ENCODE results near the gene AATK. TPM values are rescaled to one million over a fixed set of nuclear protein-coding genes. Genes with fewer than 3 reads are reported as not detected.
A peak's percentile ranks its signal among the peaks of the same experiment; 100 is the strongest.

The AATK gene
- total and polyA plus RNA-seq, 2 of the 13 experiments (the other 11 are each of a cell fraction or from before 2014, with no cell fraction given) = 2.9 to 8.4 TPM

- TF ChIP-seq, protein P1, sequence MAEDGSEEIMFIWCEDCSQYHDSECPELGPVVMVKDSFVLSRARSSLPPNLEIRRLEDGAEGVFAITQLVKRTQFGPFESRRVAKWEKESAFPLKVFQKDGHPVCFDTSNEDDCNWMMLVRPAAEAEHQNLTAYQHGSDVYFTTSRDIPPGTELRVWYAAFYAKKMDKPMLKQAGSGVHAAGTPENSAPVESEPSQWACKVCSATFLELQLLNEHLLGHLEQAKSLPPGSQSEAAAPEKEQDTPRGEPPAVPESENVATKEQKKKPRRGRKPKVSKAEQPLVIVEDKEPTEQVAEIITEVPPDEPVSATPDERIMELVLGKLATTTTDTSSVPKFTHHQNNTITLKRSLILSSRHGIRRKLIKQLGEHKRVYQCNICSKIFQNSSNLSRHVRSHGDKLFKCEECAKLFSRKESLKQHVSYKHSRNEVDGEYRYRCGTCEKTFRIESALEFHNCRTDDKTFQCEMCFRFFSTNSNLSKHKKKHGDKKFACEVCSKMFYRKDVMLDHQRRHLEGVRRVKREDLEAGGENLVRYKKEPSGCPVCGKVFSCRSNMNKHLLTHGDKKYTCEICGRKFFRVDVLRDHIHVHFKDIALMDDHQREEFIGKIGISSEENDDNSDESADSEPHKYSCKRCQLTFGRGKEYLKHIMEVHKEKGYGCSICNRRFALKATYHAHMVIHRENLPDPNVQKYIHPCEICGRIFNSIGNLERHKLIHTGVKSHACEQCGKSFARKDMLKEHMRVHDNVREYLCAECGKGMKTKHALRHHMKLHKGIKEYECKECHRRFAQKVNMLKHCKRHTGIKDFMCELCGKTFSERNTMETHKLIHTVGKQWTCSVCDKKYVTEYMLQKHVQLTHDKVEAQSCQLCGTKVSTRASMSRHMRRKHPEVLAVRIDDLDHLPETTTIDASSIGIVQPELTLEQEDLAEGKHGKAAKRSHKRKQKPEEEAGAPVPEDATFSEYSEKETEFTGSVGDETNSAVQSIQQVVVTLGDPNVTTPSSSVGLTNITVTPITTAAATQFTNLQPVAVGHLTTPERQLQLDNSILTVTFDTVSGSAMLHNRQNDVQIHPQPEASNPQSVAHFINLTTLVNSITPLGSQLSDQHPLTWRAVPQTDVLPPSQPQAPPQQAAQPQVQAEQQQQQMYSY (CRISPR knock-in tag; IDR thresholded peaks at IDR 0.05) = no peak
- TF ChIP-seq USF2 (IDR thresholded peaks at IDR 0.05; ENCODE audit: low read depth, low read length) = no peak
- TF ChIP-seq USF2 (CRISPR knock-in tag; IDR thresholded peaks at IDR 0.05; ENCODE audit: borderline replicate concordance) = no peak; the same call in 1 of the 2 replicates
- TF ChIP-seq, protein P2, sequence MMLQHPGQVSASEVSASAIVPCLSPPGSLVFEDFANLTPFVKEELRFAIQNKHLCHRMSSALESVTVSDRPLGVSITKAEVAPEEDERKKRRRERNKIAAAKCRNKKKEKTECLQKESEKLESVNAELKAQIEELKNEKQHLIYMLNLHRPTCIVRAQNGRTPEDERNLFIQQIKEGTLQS (CRISPR knock-in tag; IDR thresholded peaks at IDR 0.05) = peak; percentile 54; the same call in 1 of the 2 replicates
- peak; percentile 59; the same call in 1 of the 2 replicates for TF ChIP-seq HDAC1 (CRISPR knock-in tag; IDR thresholded peaks at IDR 0.05)
- peak; percentile 74; the same call in 1 of the 2 replicates for TF ChIP-seq ZNF142 (CRISPR knock-in tag; IDR thresholded peaks at IDR 0.05)
- TF ChIP-seq SMARCE1 (IDR thresholded peaks at IDR 0.05; ENCODE audit: borderline replicate concordance) = no peak
- TF ChIP-seq CREM (IDR thresholded peaks at IDR 0.05) = 0 out of 2 replicates have a peak, but pooled peaks have one; percentile 10
- TF ChIP-seq CREM (CRISPR knock-in tag; IDR thresholded peaks at IDR 0.05) = no peak; the same call in 1 of the 2 replicates
- no peak for TF ChIP-seq ZNF253 (CRISPR knock-in tag; IDR thresholded peaks at IDR 0.05; ENCODE audit: borderline replicate concordance)
- TF ChIP-seq ZNF788 (CRISPR knock-in tag; IDR thresholded peaks at IDR 0.05; ENCODE audit: borderline replicate concordance) = peak; percentile 37; the same call in 1 of the 2 replicates
- peak; percentile 91 for TF ChIP-seq RBFOX2 (IDR thresholded peaks at IDR 0.05; ENCODE audit: low read depth, low read length)
- peak; percentile 76; the same call in 1 of the 2 replicates for TF ChIP-seq ZNF879 (CRISPR knock-in tag; IDR thresholded peaks at IDR 0.05)
- TF ChIP-seq, protein P3, sequence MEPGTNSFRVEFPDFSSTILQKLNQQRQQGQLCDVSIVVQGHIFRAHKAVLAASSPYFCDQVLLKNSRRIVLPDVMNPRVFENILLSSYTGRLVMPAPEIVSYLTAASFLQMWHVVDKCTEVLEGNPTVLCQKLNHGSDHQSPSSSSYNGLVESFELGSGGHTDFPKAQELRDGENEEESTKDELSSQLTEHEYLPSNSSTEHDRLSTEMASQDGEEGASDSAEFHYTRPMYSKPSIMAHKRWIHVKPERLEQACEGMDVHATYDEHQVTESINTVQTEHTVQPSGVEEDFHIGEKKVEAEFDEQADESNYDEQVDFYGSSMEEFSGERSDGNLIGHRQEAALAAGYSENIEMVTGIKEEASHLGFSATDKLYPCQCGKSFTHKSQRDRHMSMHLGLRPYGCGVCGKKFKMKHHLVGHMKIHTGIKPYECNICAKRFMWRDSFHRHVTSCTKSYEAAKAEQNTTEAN (CRISPR knock-in tag; conservative IDR thresholded peaks at IDR 0.05) = peak; percentile 67
- TF ChIP-seq ZNF124 (CRISPR knock-in tag; IDR thresholded peaks at IDR 0.05) = peak; percentile 66; the same call in 1 of the 2 replicates
Measured at GRCh38 chr17:81165246-81166032, 582 bp downstream of the AATK start, which contains the start of gene PVALEF (continued).

Measured in HepG2 (cell line).